IMR-90 (cell line): ENCODE results near the gene LYRM4. TPM values are rescaled to one million over a fixed set of nuclear protein-coding genes. Genes with fewer than 3 reads are reported as not detected.

Experiments used
- ATAC-seq: fragments of 200-7000 bp; cut with Tn5 transposase; 2 replicates; pipeline ENCODE4 v1.9.1; 2020; ENCODE audit warnings: low read depth, mild to moderate bottlenecking, moderate library complexity
- BruUV-seq: library from RNA; stranded (reverse); fragments of 400-500 nt; replicated peaks from 2 replicates; lab custom pipeline; 2021; lab: Mats Ljungman, UMichigan
- CTCF ChIA-PET: fragments of 300-600 bp; formaldehyde crosslinking; extraction: SDS; loops from one replicate; lab custom pipeline; 2021; ENCODE audit warnings: antibody characterized with exemption; lab: Yijun Ruan, JAX
- POLR2A ChIA-PET: fragments of 300-600 bp; sonication (Branson Sonifier 250); formaldehyde crosslinking; loops from one replicate; lab custom pipeline; 2022; ENCODE audit warnings: antibody characterized with exemption; ENCODE audit not compliant: unreplicated experiment; lab: Charles Lee
- DNase-seq: peaks from one replicate; pipeline ENCODE4 v3.0.0; 2013
- H2AFZ ChIP-seq: replicated peaks from 2 replicates; pipeline ENCODE3; 2013; ENCODE audit warnings: low read length, mild to moderate bottlenecking; ENCODE audit not compliant: poor library complexity
- H2AK5ac ChIP-seq: 2 replicates; pipeline ENCODE4 v1.6.1; 2013; ENCODE audit warnings: low read depth, low read length, inconsistent platforms
- H2AK9ac ChIP-seq: replicated peaks from 2 replicates; pipeline ENCODE3; 2013; ENCODE audit warnings: mild to moderate bottlenecking, low read depth, low read length, moderate library complexity; ENCODE audit not compliant: poor library complexity
- H2BK120ac ChIP-seq: 2 replicates; pipeline ENCODE4 v1.6.1; 2013; ENCODE audit warnings: low read depth, low read length, inconsistent platforms
- H2BK15ac ChIP-seq: 3 replicates; pipeline ENCODE4 v1.6.1; 2013; ENCODE audit warnings: low read depth, low read length, inconsistent platforms
- H2BK20ac ChIP-seq: 2 replicates; pipeline ENCODE4 v1.6.1; 2013; ENCODE audit warnings: low read depth, mild to moderate bottlenecking, inconsistent platforms, low read length, moderate library complexity
- H2BK5ac ChIP-seq: 2 replicates; pipeline ENCODE4 v1.6.1; 2013; ENCODE audit warnings: mild to moderate bottlenecking, low read depth, low read length, inconsistent platforms; ENCODE audit not compliant: poor library complexity, severe bottlenecking
- H3K14ac ChIP-seq: replicated peaks from 2 replicates; pipeline ENCODE4 v1.6.1; 2013; ENCODE audit warnings: low read depth, low read length, inconsistent platforms
- H3K18ac ChIP-seq: 2 replicates; pipeline ENCODE4 v1.6.1; 2013; ENCODE audit warnings: low read depth, low read length, control low read depth
- H3K23ac ChIP-seq: 2 replicates; pipeline ENCODE4 v1.6.1; 2013; ENCODE audit warnings: low read depth, low read length, inconsistent platforms
- H3K27ac ChIP-seq: 2 replicates; pipeline ENCODE4 v1.5.1; 2013; ENCODE audit warnings: mild to moderate bottlenecking, control low read depth, low read length; ENCODE audit not compliant: insufficient read depth
- H3K27me3 ChIP-seq: 2 replicates; pipeline ENCODE4 v1.6.1; 2013; ENCODE audit warnings: low read length; ENCODE audit not compliant: control insufficient read depth, insufficient read depth
- H3K36me3 ChIP-seq: 2 replicates; pipeline ENCODE4 v1.6.1; 2013; ENCODE audit warnings: low read length, mixed read lengths; ENCODE audit not compliant: control insufficient read depth, insufficient read depth
- H3K4ac ChIP-seq: 2 replicates; pipeline ENCODE4 v1.6.1; 2013; ENCODE audit warnings: low read depth, low read length, inconsistent platforms
- H3K4me1 ChIP-seq: 2 replicates; pipeline ENCODE4 v1.6.1; 2013; ENCODE audit warnings: low read length, mixed read lengths; ENCODE audit not compliant: control insufficient read depth, insufficient read depth
- H3K4me2 ChIP-seq: 2 replicates; pipeline ENCODE4 v1.6.1; 2013; ENCODE audit warnings: low read depth, mild to moderate bottlenecking, control low read depth, low read length, moderate library complexity
- H3K4me3 ChIP-seq: 2 replicates; pipeline ENCODE4 v1.5.1; 2013; ENCODE audit warnings: low read depth, mild to moderate bottlenecking, control low read depth, low read length, moderate library complexity; ENCODE audit not compliant: insufficient read depth
- H3K56ac ChIP-seq: 2 replicates; pipeline ENCODE4 v1.6.1; 2013; ENCODE audit warnings: low read length, inconsistent platforms; ENCODE audit not compliant: insufficient read depth; ENCODE audit errors: extremely low read depth
- H3K79me1 ChIP-seq, 2 experiments: 2 replicates each; pipeline ENCODE4 v1.6.1; 2013; ENCODE audit warnings: low read length in 2 of 2, inconsistent platforms in 1 of 2, low read depth in 1 of 2
- H3K9ac ChIP-seq: 2 replicates; pipeline ENCODE4 v1.6.1; 2013; ENCODE audit warnings: low read depth, low read length, control low read depth
- H3K9me1 ChIP-seq: 2 replicates; pipeline ENCODE4 v1.6.1; 2013; ENCODE audit warnings: low read length, inconsistent platforms; ENCODE audit not compliant: insufficient read depth
- H3K9me3 ChIP-seq: 2 replicates; pipeline ENCODE4 v1.6.1; 2013; ENCODE audit warnings: low read length; ENCODE audit not compliant: control insufficient read depth, insufficient read depth
- H4K20me1 ChIP-seq: 2 replicates; pipeline ENCODE4 v1.6.1; 2013; ENCODE audit warnings: low read length, inconsistent platforms; ENCODE audit not compliant: insufficient read depth
- H4K5ac ChIP-seq: 2 replicates; pipeline ENCODE4 v1.6.1; 2013; ENCODE audit warnings: mild to moderate bottlenecking, low read depth, low read length, control low read depth
- H4K8ac ChIP-seq, 2 experiments: 2 replicates each; pipeline ENCODE4 v1.6.1; 2013; ENCODE audit warnings: low read depth in 2 of 2, low read length in 2 of 2, control low read depth in 1 of 2, inconsistent platforms in 1 of 2
- H4K91ac ChIP-seq: 2 replicates; pipeline ENCODE4 v1.6.1; 2013; ENCODE audit warnings: low read depth, low read length, inconsistent platforms; ENCODE audit not compliant: insufficient read depth
- BHLHE40 ChIP-seq: fragments of 150-350 bp; IDR thresholded peaks from 2 replicates; pipeline ENCODE4 v1.6.1; 2016; ENCODE audit warnings: mild to moderate bottlenecking, low read depth, low read length
- CEBPB ChIP-seq: IDR thresholded peaks from 2 replicates; pipeline ENCODE4 v1.6.1; 2012; ENCODE audit warnings: low read depth, low read length, improper control_type of control experiment
- CHD1 ChIP-seq: IDR thresholded peaks from 2 replicates; pipeline ENCODE4 v1.6.1; 2012; ENCODE audit warnings: low read depth, low read length, improper control_type of control experiment
- FOS ChIP-seq: fragments of 150-350 bp; IDR thresholded peaks from 2 replicates; pipeline ENCODE4 v1.6.1; 2016; ENCODE audit warnings: low read depth, low read length
- MAFK ChIP-seq: IDR thresholded peaks from 2 replicates; pipeline ENCODE4 v1.6.1; 2012; ENCODE audit warnings: low read depth, low read length, improper control_type of control experiment
- MAZ ChIP-seq: IDR thresholded peaks from 2 replicates; pipeline ENCODE4 v1.6.1; 2012; ENCODE audit warnings: low read depth, mild to moderate bottlenecking, low read length, improper control_type of control experiment, moderate library complexity, borderline replicate concordance
- MXI1 ChIP-seq: IDR thresholded peaks from 2 replicates; pipeline ENCODE4 v1.6.1; 2012; ENCODE audit warnings: low read depth, mild to moderate bottlenecking, low read length, moderate library complexity, borderline replicate concordance
- NFE2L2 ChIP-seq: fragments of 150-350 bp; IDR thresholded peaks from 2 replicates; pipeline ENCODE4 v1.6.1; 2016; ENCODE audit warnings: low read depth, mild to moderate bottlenecking, low read length
- POLR2A ChIP-seq: IDR thresholded peaks from 2 replicates; pipeline ENCODE4 v1.6.1; 2012; ENCODE audit warnings: mild to moderate bottlenecking, low read depth, low read length
- RAD21 ChIP-seq: IDR thresholded peaks from 2 replicates; pipeline ENCODE4 v1.6.1; 2012; ENCODE audit warnings: low read length, improper control_type of control experiment
- RCOR1 ChIP-seq: IDR thresholded peaks from 2 replicates; pipeline ENCODE4 v1.6.1; 2012; ENCODE audit warnings: mild to moderate bottlenecking, low read length, improper control_type of control experiment; ENCODE audit not compliant: insufficient replicate concordance
- RFX5 ChIP-seq: IDR thresholded peaks from 2 replicates; pipeline ENCODE4 v1.8.0; 2012; ENCODE audit warnings: low read depth, mild to moderate bottlenecking, low read length, moderate library complexity
- SMC3 ChIP-seq: fragments of 150-350 bp; IDR thresholded peaks from 2 replicates; pipeline ENCODE4 v1.6.1; 2016; ENCODE audit warnings: low read depth, mild to moderate bottlenecking, antibody characterized with exemption, low read length, moderate library complexity
- WGBS, 2 experiments: methylation state at CpG; one replicate each; pipeline versions ENCODE4 v1.1.5 to v1.1.7; 2013; ENCODE audit warnings: missing lambda C conversion rate in 2 of 2; ENCODE audit not compliant: insufficient read length in 1 of 2; ENCODE audit errors: extremely low coverage in 2 of 2; 5-methylcytosine and 5-hydroxymethylcytosine counted together
- dilution Hi-C: fragments of 300-500 bp; cut with HindIII; formaldehyde crosslinking; loops from one replicate; pipeline ENCODE4 v1.14.3; 2018; ENCODE audit warnings: low sequenced_read_pairs; ENCODE audit not compliant: unreplicated experiment
- in situ Hi-C: fragments of 300-500 bp; cut with MboI; formaldehyde crosslinking; loops from 3 replicates; pipeline ENCODE4 v1.14.3; 2019; ENCODE audit warnings: low sequenced_read_pairs, inconsistent platforms, mixed read lengths
- intact Hi-C: fragments of 100-400 bp; cut with micrococcal nuclease; formaldehyde crosslinking; loops from 2 replicates; pipeline ENCODE4 v1.10.0; 2022
- polyA plus RNA-seq, 3 experiments: library from polyadenylated mRNA; depleted of rRNA; stranded (reverse); fragments of >200 nt; gene quantifications; 2 replicates each; pipeline ENCODE4 v1.2.3, GENCODE V29; 2012; ENCODE audit warnings: low replicate concordance in 1 of 3
- total RNA-seq: library from RNA; depleted of rRNA; stranded (reverse); fragments of >200 nt; gene quantifications from 2 replicates; pipeline ENCODE4 v1.2.3, GENCODE V29; 2012
- TF ChIP-seq, protein P1 (sequence below): conservative IDR thresholded peaks from 2 replicates; pipeline ENCODE4 v1.5.1; 2012; ENCODE audit warnings: mild to moderate bottlenecking, low read depth, low read length, improper control_type of control experiment
- TF ChIP-seq, protein P2 (sequence below): fragments of 150-350 bp; IDR thresholded peaks from 2 replicates; pipeline ENCODE4 v1.6.1; 2016; ENCODE audit warnings: low read depth, mild to moderate bottlenecking, low read length, moderate library complexity, borderline replicate concordance
- TF ChIP-seq, protein P3 (sequence below): fragments of 150-350 bp; IDR thresholded peaks from 2 replicates; pipeline ENCODE4 v1.6.1; 2017; ENCODE audit warnings: mild to moderate bottlenecking, antibody characterized with exemption, low read length, low read depth

The LYRM4 gene
- total and polyA plus RNA-seq, 2 of the 4 experiments (the other 2 are of a cell fraction) = 11.5 to 26.6 TPM

GRCh38 chr6:5160206-5160605 is 100.5 kb downstream of the LYRM4 start:
- in situ Hi-C loops (no loop called here), intact Hi-C loops (no loop called here), dilution Hi-C loops (no loop called here)
- Histone ChIP-seq H4K8ac (no peak overlapping the region), H3K27ac (no peak overlapping the region), H2AFZ (no peak overlapping the region), H4K91ac (no peak overlapping the region), H3K27me3 (no peaks in the 10 kb centered on the region), H3K36me3 (no peaks in the 10 kb centered on the region), H2BK5ac (no peak overlapping the region), H3K9ac (no peak overlapping the region), H2BK15ac (no peak overlapping the region), H3K18ac (no peak overlapping the region), H4K5ac (no peak overlapping the region), H3K4ac (no peak overlapping the region), H3K23ac (no peak overlapping the region), H3K4me2 (no peak overlapping the region), H3K56ac (no peak overlapping the region), H3K4me3 (no peak overlapping the region), H2BK20ac (no peak overlapping the region), H2AK5ac (no peak overlapping the region), H2BK120ac (no peak overlapping the region), H3K14ac (no peak overlapping the region), H3K79me1 (no peaks in the 10 kb centered on the region), H3K4me1 (no peaks in the 10 kb centered on the region; the same call in 1 of the 2 replicates), H3K9me1 (no peaks in the 10 kb centered on the region), H3K9me3 (no peaks in the 10 kb centered on the region), H2AK9ac (no peak overlapping the region), H4K20me1 (no peaks in the 10 kb centered on the region)
- ChIA-PET POLR2A (no interaction called here), CTCF (interaction anchor here (2.7 kb wide), 1 partner anchor 17 kb away, joined by 10 read pairs; no protein-coding TSS in a partner anchor)
- TF ChIP-seq, protein P1, sequence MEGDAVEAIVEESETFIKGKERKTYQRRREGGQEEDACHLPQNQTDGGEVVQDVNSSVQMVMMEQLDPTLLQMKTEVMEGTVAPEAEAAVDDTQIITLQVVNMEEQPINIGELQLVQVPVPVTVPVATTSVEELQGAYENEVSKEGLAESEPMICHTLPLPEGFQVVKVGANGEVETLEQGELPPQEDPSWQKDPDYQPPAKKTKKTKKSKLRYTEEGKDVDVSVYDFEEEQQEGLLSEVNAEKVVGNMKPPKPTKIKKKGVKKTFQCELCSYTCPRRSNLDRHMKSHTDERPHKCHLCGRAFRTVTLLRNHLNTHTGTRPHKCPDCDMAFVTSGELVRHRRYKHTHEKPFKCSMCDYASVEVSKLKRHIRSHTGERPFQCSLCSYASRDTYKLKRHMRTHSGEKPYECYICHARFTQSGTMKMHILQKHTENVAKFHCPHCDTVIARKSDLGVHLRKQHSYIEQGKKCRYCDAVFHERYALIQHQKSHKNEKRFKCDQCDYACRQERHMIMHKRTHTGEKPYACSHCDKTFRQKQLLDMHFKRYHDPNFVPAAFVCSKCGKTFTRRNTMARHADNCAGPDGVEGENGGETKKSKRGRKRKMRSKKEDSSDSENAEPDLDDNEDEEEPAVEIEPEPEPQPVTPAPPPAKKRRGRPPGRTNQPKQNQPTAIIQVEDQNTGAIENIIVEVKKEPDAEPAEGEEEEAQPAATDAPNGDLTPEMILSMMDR = no peak
- TF ChIP-seq RFX5 (no peak), MXI1 (no peak), SMC3 (no peak), POLR2A (no peak), FOS (no peak), MAZ (no peak), BHLHE40 (no peak), MAFK (no peak), CHD1 (no peak), RAD21 (no peak), NFE2L2 (no peak), RCOR1 (no peak), CEBPB (no peak)
- TF ChIP-seq, protein P2, sequence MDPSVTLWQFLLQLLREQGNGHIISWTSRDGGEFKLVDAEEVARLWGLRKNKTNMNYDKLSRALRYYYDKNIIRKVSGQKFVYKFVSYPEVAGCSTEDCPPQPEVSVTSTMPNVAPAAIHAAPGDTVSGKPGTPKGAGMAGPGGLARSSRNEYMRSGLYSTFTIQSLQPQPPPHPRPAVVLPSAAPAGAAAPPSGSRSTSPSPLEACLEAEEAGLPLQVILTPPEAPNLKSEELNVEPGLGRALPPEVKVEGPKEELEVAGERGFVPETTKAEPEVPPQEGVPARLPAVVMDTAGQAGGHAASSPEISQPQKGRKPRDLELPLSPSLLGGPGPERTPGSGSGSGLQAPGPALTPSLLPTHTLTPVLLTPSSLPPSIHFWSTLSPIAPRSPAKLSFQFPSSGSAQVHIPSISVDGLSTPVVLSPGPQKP = no peak
- TF ChIP-seq, protein P3, sequence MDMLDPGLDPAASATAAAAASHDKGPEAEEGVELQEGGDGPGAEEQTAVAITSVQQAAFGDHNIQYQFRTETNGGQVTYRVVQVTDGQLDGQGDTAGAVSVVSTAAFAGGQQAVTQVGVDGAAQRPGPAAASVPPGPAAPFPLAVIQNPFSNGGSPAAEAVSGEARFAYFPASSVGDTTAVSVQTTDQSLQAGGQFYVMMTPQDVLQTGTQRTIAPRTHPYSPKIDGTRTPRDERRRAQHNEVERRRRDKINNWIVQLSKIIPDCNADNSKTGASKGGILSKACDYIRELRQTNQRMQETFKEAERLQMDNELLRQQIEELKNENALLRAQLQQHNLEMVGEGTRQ = no peak
- WGBS, 2 experiments = no CpG with 5 or more reads among the region's 4 CpGs
- ATAC-seq (no peak), DNase-seq (no peak)
- no TSS peak for BruUV-seq
